Fibroblast of lung (primary cell): ENCODE results near the gene CENPL.

ENCODE experiments used
- CTCF ChIP-seq, 2 donors: IDR thresholded peaks in 1 of 2; conservative IDR thresholded peaks in 1 of 2; 1 replicate in 1 of 2; 2 replicates in 1 of 2; pipeline ENCODE4 v1.5.1; 2011 to 2012; ENCODE audit warnings: low read length in 2 of 2, control low read depth in 1 of 2, inconsistent platforms in 1 of 2, low read depth in 1 of 2, mild to moderate bottlenecking in 1 of 2
- EZH2 ChIP-seq: IDR thresholded peaks from 2 replicates; pipeline ENCODE4 v1.5.1; 2012; ENCODE audit warnings: low read length, control low read depth, mild to moderate bottlenecking; ENCODE audit errors: missing control alignments

- no peak for TF ChIP-seq CTCF (conservative IDR thresholded peaks at IDR 0.05 in 1 of 2, IDR thresholded peaks at IDR 0.05 in 1 of 2; ENCODE audit: low read depth in 1 of 2, low read length in 2 of 2)
- TF ChIP-seq EZH2: no peak
These were observed 44.7 kb downstream of the CENPL start for GRCh38 chr1:173779936-173780335.
